HCT116 (cell line): ENCODE results near the gene KRT36. TPM values are rescaled to one million over a fixed set of nuclear protein-coding genes. Genes with fewer than 3 reads are reported as not detected.

Experiments
- ATAC-seq: fragments of 200-7000 bp; cut with Tn5 transposase; 2 replicates; pipeline ENCODE4 v1.9.1; 2020; ENCODE audit warnings: mild to moderate bottlenecking, moderate library complexity
- BruUV-seq: library from RNA; stranded (reverse); fragments of 400-500 nt; replicated peaks from 2 replicates; lab custom pipeline; 2021; lab: Mats Ljungman, UMichigan
- CTCF ChIA-PET: fragments of 300-600 bp; sonication (Branson Sonifier 250); formaldehyde crosslinking; loops from one replicate; lab custom pipeline; 2021; ENCODE audit warnings: antibody characterized with exemption; lab: Charles Lee
- POLR2A ChIA-PET: fragments of 300-600, 350-600 bp; sonication (Branson Sonifier 250); formaldehyde crosslinking; loops from one replicate; lab custom pipeline; 2021; ENCODE audit warnings: antibody characterized with exemption; lab: Charles Lee
- RAD21 ChIA-PET, 2 experiments: fragments of 300-600 bp; sonication (Branson Sonifier 250); formaldehyde crosslinking; loops; one replicate each; lab custom pipeline; 2023; ENCODE audit warnings: low total read pairs in 2 of 2; ENCODE audit not compliant: uncharacterized antibody in 2 of 2, unreplicated experiment in 2 of 2, low non-redundant PET in 1 of 2; lab: Charles Lee
- DNase-seq: peaks from one replicate; pipeline ENCODE4 v3.0.0-alpha.2; 2010; ENCODE audit warnings: low read depth, low spot score
- H2AFZ ChIP-seq: fragments of 200-600 bp; shearing (Covaris generic), sonication (generic); 2 replicates; pipeline ENCODE4 v1.6.1; 2017; ENCODE audit warnings: low read depth, mixed run types, mixed read lengths, antibody characterized with exemption, low read length; ENCODE audit not compliant: poor library complexity, severe bottlenecking
- H3K27ac ChIP-seq: 2 replicates; pipeline ENCODE4 v1.5.1; 2012; ENCODE audit warnings: low read depth, low read length
- H3K27me3 ChIP-seq: fragments of 200-600 bp; sonication (generic); 2 replicates; pipeline ENCODE4 v1.6.1; 2016; ENCODE audit warnings: mixed run types, low read length, mixed read lengths; ENCODE audit not compliant: insufficient read depth
- H3K36me3 ChIP-seq, 2 experiments: fragments of 200-500 bp in 1 of 2; fragments of 200-600 bp in 1 of 2; sonication (Bioruptor generic) in 1 of 2; sonication (generic) in 1 of 2; 2 replicates each; pipeline versions ENCODE4 v1.5.1 to v1.6.1; 2014 to 2016; ENCODE audit warnings: low read length in 2 of 2, inconsistent platforms in 1 of 2, mixed read lengths in 1 of 2, mixed run types in 1 of 2; ENCODE audit not compliant: insufficient read depth in 2 of 2, control insufficient read depth in 1 of 2
- H3K4me1 ChIP-seq, 2 experiments: fragments of 200-600 bp in 1 of 2; sonication (generic) in 1 of 2; 2 replicates each; pipeline versions ENCODE4 v1.5.1 to v1.6.1; 2012 to 2017; ENCODE audit warnings: low read length in 2 of 2, inconsistent platforms in 1 of 2, mild to moderate bottlenecking in 1 of 2, mixed read lengths in 1 of 2, mixed run types in 1 of 2, moderate library complexity in 1 of 2; ENCODE audit not compliant: insufficient read depth in 2 of 2, control insufficient read depth in 1 of 2
- H3K4me2 ChIP-seq: fragments of 200-600 bp; sonication (generic); 2 replicates; pipeline ENCODE4 v1.6.1; 2017; ENCODE audit warnings: mixed run types, low read length, mixed read lengths
- H3K4me3 ChIP-seq, 2 experiments: fragments of 200-600 bp in 1 of 2; sonication (generic) in 1 of 2; replicated peaks in 1 of 2; 2 replicates each; pipeline ENCODE4 v1.5.1; 2011 to 2016; ENCODE audit warnings: low read length in 2 of 2, control low read depth in 1 of 2, low read depth in 1 of 2, mild to moderate bottlenecking in 1 of 2, mixed read lengths in 1 of 2, mixed run types in 1 of 2
- H3K79me2 ChIP-seq: fragments of 200-600 bp; sonication (generic); 2 replicates; pipeline ENCODE4 v1.6.1; 2017; ENCODE audit warnings: mild to moderate bottlenecking, mixed run types, low read length, moderate library complexity, mixed read lengths; ENCODE audit not compliant: insufficient read depth
- H3K9ac ChIP-seq: fragments of 200-600 bp; sonication (generic); 2 replicates; pipeline ENCODE4 v1.6.1; 2016; ENCODE audit warnings: low read length, mixed read lengths
- H3K9me2 ChIP-seq: fragments of 200-600 bp; sonication (generic), shearing (Covaris generic); 2 replicates; pipeline ENCODE4 v1.6.1; 2017; ENCODE audit warnings: mixed run types, mild to moderate bottlenecking, moderate library complexity; ENCODE audit not compliant: insufficient read depth
- H3K9me3 ChIP-seq, 2 experiments: fragments of 200-500 bp in 1 of 2; fragments of 200-600 bp in 1 of 2; sonication (Bioruptor generic) in 1 of 2; sonication (generic) in 1 of 2; 2 replicates each; pipeline ENCODE4 v1.6.1; 2014 to 2017; ENCODE audit warnings: low read length in 2 of 2, mixed read lengths in 2 of 2, inconsistent platforms in 1 of 2, low read depth in 1 of 2, mild to moderate bottlenecking in 1 of 2, mixed run types in 1 of 2, moderate library complexity in 1 of 2; ENCODE audit not compliant: control insufficient read depth in 1 of 2, insufficient read depth in 1 of 2
- H4K20me1 ChIP-seq: fragments of 200-600 bp; sonication (generic), shearing (Covaris generic); 2 replicates; pipeline ENCODE4 v1.6.1; 2017; ENCODE audit warnings: mixed run types, mild to moderate bottlenecking, moderate library complexity; ENCODE audit not compliant: insufficient read depth
- EGR1 ChIP-seq: IDR thresholded peaks from 2 replicates; pipeline ENCODE4 v1.6.1; 2012; ENCODE audit warnings: low read depth
- ELF1 ChIP-seq: IDR thresholded peaks from 2 replicates; pipeline ENCODE4 v1.6.1; 2012; ENCODE audit warnings: low read depth, borderline replicate concordance
- EZH2phosphoT487 ChIP-seq: fragments of 200-600 bp; IDR thresholded peaks from 2 replicates; pipeline ENCODE4 v1.6.1; 2018; ENCODE audit warnings: antibody characterized with exemption, borderline replicate concordance
- POLR2AphosphoS5 ChIP-seq: IDR thresholded peaks from 2 replicates; pipeline ENCODE4 v1.6.1; 2011; ENCODE audit warnings: mild to moderate bottlenecking, low read depth, low read length, moderate library complexity
- intact Hi-C: fragments of 100-400 bp; cut with micrococcal nuclease; formaldehyde crosslinking; loops from 2 replicates; pipeline ENCODE4 v1.10.0; 2022
- total RNA-seq: library from RNA; stranded (reverse); gene quantifications from one replicate; pipeline ENCODE4 v1.2.1, GENCODE V29; 2021; ENCODE audit not compliant: unreplicated experiment

Gene KRT36
- total RNA-seq, 1 experiment from 2014 or later = not detected

- TF ChIP-seq POLR2AphosphoS5 (peak; percentile 13; the same call in 1 of the 2 replicates), ELF1 (no peak)
- ATAC-seq (no peak), DNase-seq (no peak)
- Histone ChIP-seq H3K4me1 (peaks cover 74 to 89% of the 10 kb centered on the region in 2 experiments), H3K27ac (peak overlapping the region; percentile 99), H3K9ac (peak overlapping the region; percentile 99), H4K20me1 (no peaks in the 10 kb centered on the region; the same call in 1 of the 2 replicates), H3K9me3 (no peaks in the 10 kb centered on the region), H2AFZ (no peak overlapping the region), H3K79me2 (peaks cover 40% of the 10 kb centered on the region), H3K4me2 (peak overlapping the region; percentile 78), H3K36me3 (peaks cover 3 to 24% of the 10 kb centered on the region in 2 experiments; a peak in 3 of 4 replicates), H3K27me3 (no peaks in the 10 kb centered on the region), H3K4me3 (peak overlapping the region; percentile 10 to 17; a peak in 2 of 4 replicates), H3K9me2 (no peaks in the 10 kb centered on the region)
- CTCF ChIA-PET = interaction anchor here (2.8 to 8.9 kb wide), 2 partner anchors 25 to 124 kb away, joined by 17 to 77 read pairs; no protein-coding TSS in a partner anchor
- BruUV-seq = no TSS peak
- POLR2A ChIA-PET = interaction anchor here (1.7 to 12.9 kb wide), 3 partner anchors 25 to 165 kb away, joined by 7 to 148 read pairs (median 37); partner anchors contain the start of gene EIF1
- RAD21 ChIA-PET = interaction anchor here (0.9 to 1.4 kb wide), 3 partner anchors 23 to 25 kb away, joined by 4 to 6 read pairs (median 5); no protein-coding TSS in a partner anchor
- intact Hi-C loops = no loop called here
Measured at GRCh38 chr17:41524261-41524660, 34.6 kb upstream of the KRT36 start.

- no peak for ATAC-seq
- peak overlapping the region; percentile 78 for H3K4me2 ChIP-seq
Measured at GRCh38 chr17:41523787-41524186, 34.1 kb upstream of the KRT36 start.

More at GRCh38 chr17:41523787-41524186, 34.1 kb upstream of the KRT36 start:
- ChIA-PET CTCF (interaction anchor here (8.9 kb wide), 1 partner anchor 26 kb away, joined by 77 read pairs; no protein-coding TSS in a partner anchor), POLR2A (interaction anchor here (12.9 kb wide), 1 partner anchor 25 kb away, joined by 148 read pairs; no protein-coding TSS in a partner anchor), RAD21 (interaction anchor here (0.9 to 1.4 kb wide), 3 partner anchors 24 to 25 kb away, joined by 4 to 6 read pairs (median 5); no protein-coding TSS in a partner anchor)
- Histone ChIP-seq H3K27ac (peak overlapping the region; percentile 99), H3K27me3 (no peaks in the 10 kb centered on the region), H3K9me2 (no peaks in the 10 kb centered on the region), H3K79me2 (peaks cover 36% of the 10 kb centered on the region), H3K4me1 (peaks cover 74 to 89% of the 10 kb centered on the region in 2 experiments), H3K36me3 (peaks cover 3 to 24% of the 10 kb centered on the region in 2 experiments; a peak in 3 of 4 replicates), H3K9ac (peak overlapping the region; percentile 99), H3K9me3 (no peaks in the 10 kb centered on the region), H4K20me1 (no peaks in the 10 kb centered on the region; the same call in 1 of the 2 replicates), H3K4me3 (peak overlapping the region; percentile 5 to 10; a peak in 2 of 4 replicates), H2AFZ (no peak overlapping the region)
- no peak for TF ChIP-seq EGR1
- TF ChIP-seq POLR2AphosphoS5 = peak; percentile 26; the same call in 1 of the 2 replicates
- TF ChIP-seq EZH2phosphoT487 = no peak
- BruUV-seq = TSS peak; percentile 24
- intact Hi-C loops = no loop called here
- peak; percentile 52 for DNase-seq
